NCI-H1092 treated with DMSO at 0.1 percent for 48 hours (cell line): ENCODE results near the gene MON1B.

Source experiments
- DNase-seq: peaks from one replicate; lab custom pipeline; 2025; lab: John Stamatoyannopoulos, UW

MON1B gene

DNA sequence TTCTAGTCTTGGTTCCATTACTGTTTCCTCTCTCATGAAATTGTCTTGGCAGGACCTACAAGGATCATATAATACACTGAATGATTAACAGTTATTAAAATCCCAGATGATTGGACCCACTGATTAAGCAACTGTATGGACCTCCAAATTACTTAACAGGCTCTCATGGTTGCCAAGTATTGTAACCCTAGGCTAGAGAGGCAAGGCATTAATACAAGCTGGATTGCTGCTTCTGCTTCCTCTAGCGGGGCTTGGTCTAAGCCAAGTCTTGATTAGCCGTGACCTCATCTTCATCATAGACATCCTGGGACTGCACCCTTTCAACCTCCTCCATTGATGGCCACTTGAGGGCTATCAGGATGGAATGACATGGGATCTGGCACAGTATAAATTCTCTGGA, 55.2 kb downstream of the MON1B start:
- no peak for DNase-seq

DNA sequence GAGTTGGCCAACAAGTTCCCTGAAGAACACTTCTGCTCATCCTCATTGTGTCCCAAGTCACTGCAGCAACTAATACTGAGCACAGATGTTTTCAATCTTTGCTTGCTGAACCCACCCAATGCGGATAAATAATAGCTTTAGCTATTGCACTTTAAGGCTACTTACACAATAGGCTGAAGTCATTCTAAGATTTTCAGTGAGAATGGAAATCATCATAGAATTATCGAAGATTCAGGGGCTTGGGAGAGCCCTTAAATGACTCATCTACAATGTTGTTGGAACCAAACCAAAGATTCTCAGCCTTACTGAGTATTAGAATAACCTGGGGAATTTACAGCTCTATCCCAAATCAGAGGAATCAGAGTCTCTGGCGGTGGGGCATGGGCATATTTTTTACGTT, 59.4 kb downstream of the MON1B start:
- DNase-seq = no peak
